GM18870 (cell line): ENCODE results near the gene PAOX.
A peak's percentile ranks its signal among the peaks of the same experiment; 100 is the strongest.
"Not testable (repeated sequence)": the region's sequence is repeated elsewhere in the genome, so short reads cannot be mapped to it uniquely, and the experiment has no call there.

Experiments
- ATAC-seq: cut with Tn5 transposase; IDR thresholded peaks from one replicate; pipeline ENCODE4 v1.9.1; 2021; ENCODE audit warnings: moderate library complexity; ENCODE audit not compliant: unreplicated experiment

Gene PAOX

DNA sequence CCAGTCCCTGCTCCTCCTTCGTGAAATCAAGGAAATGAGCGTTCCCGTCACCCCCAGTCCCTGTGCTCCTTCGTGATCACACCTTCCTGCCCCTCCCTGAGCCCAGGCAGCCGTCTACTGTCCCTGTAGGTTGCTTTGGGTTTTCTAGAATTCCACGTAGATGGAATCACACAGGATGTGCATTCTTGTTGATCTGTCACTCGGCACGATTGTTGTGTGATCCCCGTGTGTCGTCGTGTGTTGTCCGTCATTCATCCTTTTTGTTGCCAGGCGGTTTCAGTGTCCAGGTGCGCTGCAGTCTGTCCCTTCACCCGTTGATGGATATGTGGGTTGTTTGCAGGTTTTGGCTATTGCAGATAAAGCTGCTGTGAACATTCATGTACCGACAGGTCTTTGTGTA lies 24.3 kb downstream of the PAOX start:
- ATAC-seq: no peak

DNA sequence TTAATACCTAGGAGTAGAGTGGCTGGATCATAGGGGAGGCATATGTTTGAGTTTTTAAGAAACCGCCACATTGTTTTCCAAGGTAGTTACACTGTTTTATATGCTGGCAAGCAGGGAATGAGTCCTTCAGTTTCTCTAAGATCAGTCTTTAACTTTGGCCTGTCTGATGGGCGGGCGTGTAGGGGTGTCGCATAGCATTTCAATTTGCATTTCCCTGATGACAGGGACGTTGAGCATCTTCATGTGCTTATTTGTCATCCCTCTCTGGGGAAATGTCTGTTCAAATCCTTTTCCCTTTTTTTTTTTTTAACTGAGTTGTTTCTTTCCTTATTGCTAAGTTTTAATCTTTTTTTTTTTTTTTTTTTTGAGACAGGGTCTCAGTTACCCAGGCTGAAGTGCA lies 24.7 kb downstream of the PAOX start:
- ATAC-seq: no peak

- no peak for ATAC-seq
Observed at GRCh38 chr10:133405272-133405671, 26.2 kb downstream of the PAOX start.

DNA sequence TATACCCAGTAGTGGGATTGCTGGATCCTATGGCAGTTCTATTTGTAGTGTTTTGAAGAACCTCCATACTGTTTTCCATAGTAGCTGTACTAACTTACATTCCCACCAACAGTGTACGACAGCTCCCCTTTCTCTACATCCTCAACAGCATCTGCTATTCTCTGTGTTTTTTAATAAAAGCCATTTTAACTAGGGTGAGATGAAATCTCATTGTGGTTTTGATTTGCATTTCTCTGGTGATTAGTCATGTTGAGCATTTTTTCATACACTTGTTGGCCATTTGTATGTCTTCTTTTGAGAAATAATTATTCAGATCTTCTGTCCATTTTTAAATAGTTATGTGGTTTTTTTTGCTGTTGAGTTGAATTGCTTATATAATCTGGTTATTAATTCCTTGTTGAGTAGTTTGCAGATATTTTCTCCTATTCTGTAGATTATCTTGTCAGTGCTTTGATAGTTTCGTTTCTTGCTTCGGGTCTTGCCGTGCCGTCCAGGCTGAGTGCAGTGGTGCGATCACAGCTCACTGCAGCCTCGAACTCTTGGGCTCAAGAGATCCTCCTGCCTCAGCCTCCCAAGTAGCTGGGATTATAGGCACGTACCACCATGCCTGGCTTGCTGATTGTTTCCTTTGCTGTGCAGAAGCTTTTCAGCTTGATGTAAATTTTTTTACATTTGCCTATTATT lies 26.9 kb downstream of the PAOX start:
- peak; percentile 59 for ATAC-seq

DNA sequence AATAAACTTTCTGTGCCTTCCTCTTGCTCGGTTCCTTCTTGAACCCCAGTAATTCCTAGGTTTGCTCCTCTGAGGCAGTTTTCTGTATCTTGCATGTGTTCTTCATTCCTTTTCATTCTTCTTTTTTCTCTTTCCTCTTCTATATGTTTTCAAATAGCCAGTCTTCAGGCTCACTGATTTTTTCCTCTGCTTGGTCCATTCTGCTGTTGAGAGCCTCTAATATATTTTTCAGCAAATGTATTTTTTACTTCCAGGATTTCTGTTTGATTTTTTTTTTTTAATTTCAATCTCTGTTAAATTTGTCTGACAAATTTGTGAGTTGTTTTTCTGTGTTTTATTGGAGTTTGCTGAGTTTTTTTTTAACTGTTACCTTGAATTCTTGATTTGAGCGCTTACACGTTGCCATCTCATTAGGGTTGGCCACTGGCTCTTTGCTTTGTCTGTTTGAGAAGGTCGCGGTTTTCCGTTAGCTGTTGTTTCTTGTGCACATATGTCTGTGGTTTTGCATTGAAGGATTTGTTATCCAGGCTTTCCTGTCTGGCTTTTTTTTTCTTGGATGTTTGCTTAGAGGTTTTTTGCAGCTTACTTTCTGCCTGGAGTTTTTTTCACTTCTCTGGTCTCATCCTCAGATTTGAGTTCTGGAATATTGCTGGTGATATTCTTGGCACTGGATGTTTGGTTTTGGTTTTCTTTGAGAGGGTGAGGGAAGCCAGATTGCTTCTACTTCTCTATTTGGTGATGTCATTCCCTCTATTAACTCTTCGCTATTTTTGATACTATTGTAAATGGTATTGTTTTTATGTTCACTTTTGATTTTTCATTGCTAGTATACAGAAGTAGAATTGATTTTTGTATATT lies 32.7 kb downstream of the PAOX start:
- ATAC-seq: no peak

- ATAC-seq: no peak
Observed at GRCh38 chr10:133412381-133412711, 33.3 kb downstream of the PAOX start.

- not testable (repeated sequence) for ATAC-seq
Observed at GRCh38 chr10:133414401-133414800, 35.3 kb downstream of the PAOX start.

DNA sequence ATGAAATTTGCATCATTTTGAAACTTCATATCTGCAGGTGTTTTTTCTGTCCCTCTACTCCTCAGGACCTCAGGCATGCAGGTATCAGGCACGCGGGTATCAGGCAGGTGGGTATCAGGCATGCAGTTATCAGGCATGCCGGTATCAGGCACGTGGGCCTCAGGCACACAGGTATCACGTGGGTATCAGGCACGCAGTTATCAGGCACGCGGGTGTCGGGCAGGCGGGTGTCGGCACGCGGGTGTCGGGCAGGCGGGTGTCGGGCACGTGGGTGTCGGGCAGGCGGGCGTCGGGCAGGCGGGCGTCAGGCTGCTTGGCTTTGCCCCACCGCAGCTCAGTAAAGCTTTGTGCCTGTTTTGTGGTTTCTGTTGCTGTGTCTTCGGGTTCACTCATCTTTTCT lies 36.7 kb downstream of the PAOX start:
- ATAC-seq: no peak

DNA sequence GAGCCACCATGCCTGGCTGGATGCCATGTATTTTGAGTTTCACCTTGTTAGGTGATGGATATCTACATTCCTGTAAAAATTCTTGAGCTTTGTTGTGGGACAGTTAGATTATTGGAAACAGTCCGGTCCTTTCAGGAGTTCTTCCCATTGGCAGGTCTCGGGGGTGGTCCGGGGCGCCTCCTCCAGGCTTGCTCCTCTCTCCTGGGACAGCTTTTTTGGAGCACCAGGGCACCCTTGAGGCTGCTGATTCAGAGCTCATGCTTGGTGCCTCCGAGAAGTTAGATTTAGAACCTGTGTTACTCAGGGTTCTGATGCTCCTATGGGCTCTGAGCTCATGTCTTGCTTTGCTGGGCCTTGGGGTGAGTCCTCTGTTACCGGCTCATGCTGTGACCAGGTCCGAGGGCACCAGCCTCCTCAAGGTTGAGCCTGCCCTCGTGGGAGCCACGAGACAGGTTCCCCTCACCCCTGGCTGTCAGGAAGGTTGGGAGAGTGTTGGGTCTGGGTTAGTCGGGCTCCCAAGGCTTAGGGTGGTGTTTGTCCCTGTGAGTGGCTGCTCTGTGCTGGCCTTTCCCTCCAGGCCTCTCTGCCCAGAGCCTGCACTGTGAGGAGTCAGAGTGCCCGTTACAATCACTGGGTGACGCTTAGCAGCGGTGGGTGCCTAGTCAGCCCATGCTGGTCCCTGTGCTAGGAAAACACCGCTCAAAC lies 39.4 kb downstream of the PAOX start:
- no peak for ATAC-seq

GRCh38 chr10:133419211-133419950 lies 40.3 kb downstream of the PAOX start:
- no peak for ATAC-seq

DNA sequence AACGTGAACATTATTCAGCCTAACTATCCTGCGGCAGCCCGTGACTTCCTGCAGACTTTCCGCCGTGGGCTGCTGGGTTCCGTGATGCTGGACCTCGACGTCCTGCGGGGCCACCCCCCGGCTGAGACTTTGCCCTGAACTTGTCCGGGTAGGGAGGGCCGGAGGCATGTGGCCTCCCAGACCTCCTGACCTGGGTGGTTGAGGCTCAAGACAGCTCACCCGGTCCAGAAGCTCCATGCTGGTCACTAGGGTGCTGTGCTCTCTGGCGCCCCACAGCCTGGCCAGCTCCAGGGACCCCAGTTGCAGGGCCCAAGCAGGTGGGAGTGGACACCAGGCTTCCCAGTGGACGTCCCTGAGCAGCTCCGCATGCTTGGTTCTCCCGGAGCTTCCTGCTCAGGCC lies 41.0 kb downstream of the PAOX start:
- ATAC-seq: no peak

DNA sequence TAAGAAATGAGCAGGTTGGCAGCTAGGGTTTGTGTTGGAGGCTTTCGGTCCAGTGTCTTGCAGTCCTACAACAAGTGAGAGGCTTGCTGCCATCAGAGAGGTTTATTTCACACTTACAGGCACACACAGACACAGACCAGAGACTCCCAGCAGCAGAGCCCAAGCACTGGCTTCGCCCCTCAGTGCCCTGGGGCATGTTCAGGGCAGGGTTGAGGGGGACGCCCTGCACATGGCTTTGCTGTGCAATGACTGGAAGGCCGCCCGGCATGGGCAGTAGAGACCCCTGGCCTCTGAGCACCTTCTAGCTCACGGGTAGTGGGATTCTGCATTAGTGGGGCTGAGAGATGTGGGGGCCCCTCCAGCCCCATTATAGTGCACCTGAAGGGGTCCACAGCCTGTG lies 41.5 kb downstream of the PAOX start:
- ATAC-seq: no peak

GRCh38 chr10:133421336-133422222 lies 42.5 kb downstream of the PAOX start:
- no peak for ATAC-seq

GRCh38 chr10:133422223-133422806 lies 43.3 kb downstream of the PAOX start:
- ATAC-seq: no peak

DNA sequence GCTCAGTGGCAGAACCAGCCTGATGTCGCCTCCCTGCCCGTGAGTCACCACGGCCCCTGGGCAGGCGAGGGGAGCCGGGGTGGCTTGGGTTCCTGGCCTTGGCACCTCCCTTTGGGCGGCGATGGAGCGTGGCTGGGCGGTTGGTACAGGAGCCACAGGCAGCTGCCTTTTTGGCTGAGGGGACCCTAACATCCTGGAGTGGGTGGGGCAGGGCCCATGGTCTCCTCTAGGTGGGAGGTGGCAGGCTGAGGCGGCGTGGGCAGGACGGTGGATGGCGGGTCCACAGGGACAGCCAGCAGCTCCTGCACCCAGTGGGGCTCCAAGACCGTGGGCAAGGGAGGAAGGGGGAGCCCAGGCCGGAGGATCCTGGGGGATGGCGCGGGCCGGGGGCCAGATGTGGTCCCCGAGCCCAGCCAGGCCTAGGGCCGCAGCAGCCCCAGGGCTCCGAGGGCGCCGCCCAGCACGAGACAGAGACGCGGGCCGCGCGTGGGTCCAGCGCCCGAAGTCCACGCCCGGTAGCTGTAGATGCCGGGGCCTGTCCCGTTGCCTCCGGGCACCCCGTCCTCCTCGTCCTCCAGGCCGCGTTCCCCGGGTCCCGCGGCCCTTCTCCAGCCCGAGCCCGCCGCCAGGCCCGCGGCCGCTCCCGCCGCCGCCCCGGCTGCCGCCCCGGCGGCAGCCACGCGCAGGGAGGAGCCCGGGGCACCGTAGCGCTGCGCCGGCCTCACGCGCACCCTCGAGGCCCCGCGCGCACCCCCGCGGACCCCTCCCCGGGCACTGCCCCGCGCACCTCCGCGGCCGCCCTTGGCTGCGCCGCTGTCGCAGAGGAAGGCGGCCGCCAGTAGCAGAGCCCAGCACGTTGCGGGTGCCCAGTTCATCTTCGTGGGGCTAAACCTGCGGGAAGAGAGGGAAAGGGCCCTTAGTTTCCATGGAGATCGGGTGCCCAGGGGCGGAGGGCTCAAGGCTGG lies 44.0 kb downstream of the PAOX start:
- ATAC-seq: no peak

GRCh38 chr10:133424102-133424501 lies 45.0 kb downstream of the PAOX start:
- ATAC-seq: not testable (repeated sequence)

DNA sequence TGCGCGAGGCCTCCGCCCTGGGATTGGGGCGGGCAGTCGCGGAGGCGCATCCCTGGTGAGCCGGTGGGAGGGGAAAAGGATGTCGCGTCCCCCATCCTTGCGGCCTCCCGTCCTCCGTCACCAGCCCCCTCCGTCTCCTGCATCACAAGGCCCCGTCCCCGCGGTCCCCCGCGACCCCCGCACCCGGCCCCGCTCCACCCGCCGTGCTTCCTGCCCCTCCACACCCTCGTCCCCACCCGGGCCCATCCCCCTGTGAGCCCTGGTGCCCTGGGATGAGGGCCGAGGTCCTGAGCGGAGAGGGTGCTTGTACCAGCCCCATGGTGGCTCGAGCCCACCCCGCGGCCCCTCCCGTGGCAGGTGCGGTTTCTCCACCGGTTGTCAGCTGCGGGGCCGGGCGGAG lies 45.5 kb downstream of the PAOX start, which contains the start of gene SPRN:
SPRN (minus strand) TSS at position 25 of the 400 bp plus-strand sequence. CDS start 944 bp downstream, outside the sequence.
- ATAC-seq: not testable (repeated sequence)

- ATAC-seq: not testable (repeated sequence)
Observed at GRCh38 chr10:133429571-133429970, 50.5 kb downstream of the PAOX start.
